ENCODE results near the gene ZNFX1.
"Not testable (repeated sequence)": the region's sequence is repeated elsewhere in the genome, so short reads cannot be mapped to it uniquely, and the experiment has no call there.

Gene ZNFX1

GRCh38 chr20:49247792-49248191 is 30.1 kb downstream of the ZNFX1 start:
- DNase-seq = no peak

- DNase-seq = no peak
Observed at GRCh38 chr20:49247169-49247723, 30.6 kb downstream of the ZNFX1 start.

GRCh38 chr20:49245921-49246740 is 31.7 kb downstream of the ZNFX1 start:
- peak; percentile 55 for DNase-seq

- DNase-seq = no peak
Observed at GRCh38 chr20:49237531-49237930, 40.3 kb downstream of the ZNFX1 start.

GRCh38 chr20:49236301-49236700 is 41.6 kb downstream of the ZNFX1 start:
- no peak for DNase-seq

GRCh38 chr20:49234831-49235230 is 43.0 kb downstream of the ZNFX1 start:
- no peak for DNase-seq

- DNase-seq = no peak
Observed at GRCh38 chr20:49233226-49233625, 44.6 kb downstream of the ZNFX1 start.

- DNase-seq = no peak
Observed at GRCh38 chr20:49231471-49231870, 46.4 kb downstream of the ZNFX1 start.

GRCh38 chr20:49230561-49231133 is 47.2 kb downstream of the ZNFX1 start:
- DNase-seq = no peak

- no peak for DNase-seq
Observed at GRCh38 chr20:49230021-49230420, 47.8 kb downstream of the ZNFX1 start.

- DNase-seq = no peak
Observed at GRCh38 chr20:49229381-49229780, 48.5 kb downstream of the ZNFX1 start.

- DNase-seq = no peak
Observed at GRCh38 chr20:49228676-49229075, 49.2 kb downstream of the ZNFX1 start.

GRCh38 chr20:49225896-49226295 is 52.0 kb downstream of the ZNFX1 start:
- no peak for DNase-seq

GRCh38 chr20:49219924-49220831 is 57.7 kb downstream of the ZNFX1 start:
- DNase-seq = no peak

- DNase-seq = peak; percentile 99
Observed at GRCh38 chr20:49219091-49219923, 58.5 kb downstream of the ZNFX1 start, which contains the start of gene DDX27. Gene DDX27 (plus strand): TSS chr20:49219416. CDS start chr20:49219449, 33 bp downstream.

- not testable (repeated sequence) for DNase-seq
Observed at GRCh38 chr20:49218739-49219090, 59.1 kb downstream of the ZNFX1 start.

GRCh38 chr20:49216991-49217578 is 60.8 kb downstream of the ZNFX1 start:
- peak; percentile 88 for DNase-seq

GRCh38 chr20:49215232-49215631 is 62.6 kb downstream of the ZNFX1 start:
- no peak for DNase-seq

GRCh38 chr20:49214571-49214970 is 63.3 kb downstream of the ZNFX1 start:
- no peak for DNase-seq

- no peak for DNase-seq
Observed at GRCh38 chr20:49210757-49211110, 67.1 kb downstream of the ZNFX1 start.

- no peak for DNase-seq
Observed at GRCh38 chr20:49210101-49210756, 67.6 kb downstream of the ZNFX1 start.
